HEK293 (cell line): ENCODE measurements around the gene NME3.

ENCODE experiments used
- BCL11B ChIP-seq: fragments of 450-650 bp; formaldehyde crosslinking; IDR thresholded peaks from 2 replicates; pipeline ENCODE4 v1.5.1; 2016; ENCODE audit warnings: low read depth, missing biosample characterization, missing genetic modification characterization
- SCRT1 ChIP-seq: fragments of 450-650 bp; formaldehyde crosslinking; IDR thresholded peaks from 2 replicates; pipeline ENCODE4 v1.5.1; 2016; ENCODE audit warnings: missing biosample characterization, missing genetic modification characterization, borderline replicate concordance
- ZBTB17 ChIP-seq: fragments of 450-650 bp; formaldehyde crosslinking; IDR thresholded peaks from 2 replicates; pipeline ENCODE4 v1.5.1; 2016; ENCODE audit warnings: missing biosample characterization, missing genetic modification characterization
- ZFP3 ChIP-seq: fragments of 450-650 bp; formaldehyde crosslinking; IDR thresholded peaks from 2 replicates; pipeline ENCODE4 v1.5.1; 2016; ENCODE audit warnings: low read depth, missing biosample characterization, missing genetic modification characterization
- ZFP69B ChIP-seq: fragments of 450-650 bp; formaldehyde crosslinking; IDR thresholded peaks from 2 replicates; pipeline ENCODE4 v1.5.1; 2016; ENCODE audit warnings: missing biosample characterization, missing genetic modification characterization
- ZNF133 ChIP-seq: fragments of 450-650 bp; formaldehyde crosslinking; IDR thresholded peaks from 2 replicates; pipeline ENCODE4 v1.5.1; 2016; ENCODE audit warnings: missing biosample characterization, missing genetic modification characterization
- ZNF2 ChIP-seq: fragments of 450-650 bp; formaldehyde crosslinking; IDR thresholded peaks from 2 replicates; pipeline ENCODE4 v1.5.1; 2016; ENCODE audit warnings: missing biosample characterization, missing genetic modification characterization
- ZNF211 ChIP-seq: fragments of 450-650 bp; formaldehyde crosslinking; IDR thresholded peaks from 2 replicates; pipeline ENCODE4 v1.5.1; 2016; ENCODE audit warnings: low read depth, missing biosample characterization, missing genetic modification characterization
- ZNF214 ChIP-seq: fragments of 450-650 bp; formaldehyde crosslinking; IDR thresholded peaks from 2 replicates; pipeline ENCODE4 v1.5.1; 2017; ENCODE audit warnings: missing biosample characterization, mild to moderate bottlenecking, missing genetic modification characterization, borderline replicate concordance
- ZNF394 ChIP-seq: fragments of 450-650 bp; formaldehyde crosslinking; IDR thresholded peaks from 2 replicates; pipeline ENCODE4 v1.5.1; 2016; ENCODE audit warnings: missing biosample characterization, missing genetic modification characterization, mild to moderate bottlenecking, moderate library complexity, borderline replicate concordance
- ZNF660 ChIP-seq: fragments of 450-650 bp; IDR thresholded peaks from 2 replicates; pipeline ENCODE4 v1.5.1; 2018; ENCODE audit warnings: missing biosample characterization, mild to moderate bottlenecking, missing genetic modification characterization
- ZNF768 ChIP-seq: fragments of 450-650 bp; formaldehyde crosslinking; IDR thresholded peaks from 2 replicates; pipeline ENCODE4 v1.5.1; 2018; ENCODE audit warnings: missing biosample characterization, mild to moderate bottlenecking, missing genetic modification characterization
- ZSCAN30 ChIP-seq: fragments of 450-650 bp; IDR thresholded peaks from 2 replicates; pipeline ENCODE4 v1.5.1; 2018; ENCODE audit warnings: missing biosample characterization, mild to moderate bottlenecking, missing genetic modification characterization, moderate library complexity
- TF ChIP-seq, protein P1 (sequence below): fragments of 450-650 bp; formaldehyde crosslinking; IDR thresholded peaks from 2 replicates; pipeline ENCODE4 v1.5.1; 2016; ENCODE audit warnings: missing biosample characterization, missing genetic modification characterization
- TF ChIP-seq, protein P2 (sequence below): fragments of 450-650 bp; IDR thresholded peaks from 2 replicates; pipeline ENCODE4 v1.5.1; 2018; ENCODE audit warnings: missing biosample characterization, mild to moderate bottlenecking, missing genetic modification characterization
- TF ChIP-seq, protein P3 (sequence below): fragments of 450-650 bp; formaldehyde crosslinking; IDR thresholded peaks from 2 replicates; pipeline ENCODE4 v1.5.1; 2016; ENCODE audit warnings: missing biosample characterization, missing genetic modification characterization
- TF ChIP-seq, protein P4 (sequence below): fragments of 450-650 bp; formaldehyde crosslinking; IDR thresholded peaks from 2 replicates; pipeline ENCODE4 v1.5.1; 2016; ENCODE audit warnings: missing biosample characterization, missing genetic modification characterization
- TF ChIP-seq, protein P5 (sequence below): fragments of 450-650 bp; formaldehyde crosslinking; IDR thresholded peaks from 2 replicates; pipeline ENCODE4 v1.5.1; 2017; ENCODE audit warnings: missing biosample characterization, missing genetic modification characterization
- TF ChIP-seq, protein P6 (sequence below): fragments of 450-650 bp; formaldehyde crosslinking; IDR thresholded peaks from 2 replicates; pipeline ENCODE4 v1.5.1; 2017; ENCODE audit warnings: missing biosample characterization, mild to moderate bottlenecking, missing genetic modification characterization, moderate library complexity
- TF ChIP-seq, protein P7 (sequence below): fragments of 450-650 bp; formaldehyde crosslinking; IDR thresholded peaks from 2 replicates; pipeline ENCODE4 v1.5.1; 2016; ENCODE audit warnings: missing biosample characterization, missing genetic modification characterization

NME3 gene

DNA sequence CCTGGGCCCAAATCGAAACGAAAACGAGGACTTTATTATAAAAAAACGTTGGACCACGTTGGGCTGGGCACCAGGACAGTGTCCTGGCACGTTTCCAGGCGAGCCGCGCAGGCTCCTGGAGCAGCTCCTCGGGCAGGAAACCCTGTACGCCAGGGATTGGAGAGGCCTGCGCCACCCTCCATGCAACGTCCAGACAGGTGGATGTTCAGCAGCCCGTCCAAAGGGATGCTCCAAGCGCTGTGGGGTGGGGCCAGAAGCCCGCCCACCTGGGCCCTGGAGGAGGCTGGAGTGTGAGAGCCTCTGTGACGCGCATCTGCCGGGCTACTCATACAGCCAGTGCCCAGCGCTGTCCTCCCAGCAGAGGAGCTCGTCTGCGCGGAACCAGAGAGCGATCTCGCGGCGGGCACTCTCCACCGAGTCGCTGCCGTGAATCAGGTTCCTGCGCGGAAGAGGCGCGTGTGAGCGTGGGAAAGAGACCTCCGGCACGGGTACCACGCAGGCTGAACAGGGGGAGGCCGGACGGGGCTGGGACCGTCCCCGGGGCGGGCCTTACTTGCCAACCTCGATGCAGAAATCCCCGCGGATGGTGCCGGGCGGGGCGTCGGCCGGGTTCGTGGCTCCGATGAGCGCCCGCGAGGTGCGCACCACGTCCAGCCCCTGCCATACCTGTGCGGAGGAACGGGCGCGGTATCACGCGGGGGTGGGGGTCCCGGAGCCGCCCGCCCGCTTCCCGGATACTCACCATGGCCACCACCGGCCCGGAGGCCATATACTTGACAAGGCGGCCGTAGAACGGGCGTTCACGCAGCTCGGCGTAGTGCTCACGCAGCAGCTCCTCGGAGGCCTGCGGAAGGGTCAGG, 785 bp downstream of the NME3 start (continued):
- TF ChIP-seq, protein P1, sequence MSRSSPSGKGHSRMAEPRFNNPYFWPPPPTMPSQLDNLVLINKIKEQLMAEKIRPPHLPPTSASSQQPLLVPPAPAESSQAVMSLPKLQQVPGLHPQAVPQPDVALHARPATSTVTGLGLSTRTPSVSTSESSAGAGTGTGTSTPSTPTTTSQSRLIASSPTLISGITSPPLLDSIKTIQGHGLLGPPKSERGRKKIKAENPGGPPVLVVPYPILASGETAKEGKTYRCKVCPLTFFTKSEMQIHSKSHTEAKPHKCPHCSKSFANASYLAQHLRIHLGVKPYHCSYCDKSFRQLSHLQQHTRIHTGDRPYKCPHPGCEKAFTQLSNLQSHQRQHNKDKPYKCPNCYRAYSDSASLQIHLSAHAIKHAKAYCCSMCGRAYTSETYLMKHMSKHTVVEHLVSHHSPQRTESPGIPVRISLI (tag by site-specific recombination), result no peak
- TF ChIP-seq BCL11B (tag by site-specific recombination) (no peak), ZNF394 (tag by site-specific recombination) (peak; percentile 74; the same call in 1 of the 2 replicates), ZNF214 (tag by site-specific recombination) (no peak), ZNF133 (tag by site-specific recombination) (no peak), ZFP3 (tag by site-specific recombination) (no peak), ZNF211 (tag by site-specific recombination) (no peak), ZNF660 (tag by site-specific recombination) (0 out of 2 replicates have a peak, but pooled peaks have one; percentile 15), SCRT1 (tag by site-specific recombination) (peak; percentile 68), ZSCAN30 (tag by site-specific recombination) (peak; percentile 11; the same call in 1 of the 2 replicates), ZBTB17 (tag by site-specific recombination) (peak; percentile 82), ZNF2 (tag by site-specific recombination) (peak; percentile 76), ZFP69B (tag by site-specific recombination) (peak; percentile 59), ZNF768 (tag by site-specific recombination) (no peak)
- TF ChIP-seq, protein P2, sequence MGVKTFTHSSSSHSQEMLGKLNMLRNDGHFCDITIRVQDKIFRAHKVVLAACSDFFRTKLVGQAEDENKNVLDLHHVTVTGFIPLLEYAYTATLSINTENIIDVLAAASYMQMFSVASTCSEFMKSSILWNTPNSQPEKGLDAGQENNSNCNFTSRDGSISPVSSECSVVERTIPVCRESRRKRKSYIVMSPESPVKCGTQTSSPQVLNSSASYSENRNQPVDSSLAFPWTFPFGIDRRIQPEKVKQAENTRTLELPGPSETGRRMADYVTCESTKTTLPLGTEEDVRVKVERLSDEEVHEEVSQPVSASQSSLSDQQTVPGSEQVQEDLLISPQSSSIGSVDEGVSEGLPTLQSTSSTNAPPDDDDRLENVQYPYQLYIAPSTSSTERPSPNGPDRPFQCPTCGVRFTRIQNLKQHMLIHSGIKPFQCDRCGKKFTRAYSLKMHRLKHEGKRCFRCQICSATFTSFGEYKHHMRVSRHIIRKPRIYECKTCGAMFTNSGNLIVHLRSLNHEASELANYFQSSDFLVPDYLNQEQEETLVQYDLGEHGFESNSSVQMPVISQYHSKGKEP, result peak; percentile 69; the same call in 1 of the 2 replicates
- TF ChIP-seq, protein P3, sequence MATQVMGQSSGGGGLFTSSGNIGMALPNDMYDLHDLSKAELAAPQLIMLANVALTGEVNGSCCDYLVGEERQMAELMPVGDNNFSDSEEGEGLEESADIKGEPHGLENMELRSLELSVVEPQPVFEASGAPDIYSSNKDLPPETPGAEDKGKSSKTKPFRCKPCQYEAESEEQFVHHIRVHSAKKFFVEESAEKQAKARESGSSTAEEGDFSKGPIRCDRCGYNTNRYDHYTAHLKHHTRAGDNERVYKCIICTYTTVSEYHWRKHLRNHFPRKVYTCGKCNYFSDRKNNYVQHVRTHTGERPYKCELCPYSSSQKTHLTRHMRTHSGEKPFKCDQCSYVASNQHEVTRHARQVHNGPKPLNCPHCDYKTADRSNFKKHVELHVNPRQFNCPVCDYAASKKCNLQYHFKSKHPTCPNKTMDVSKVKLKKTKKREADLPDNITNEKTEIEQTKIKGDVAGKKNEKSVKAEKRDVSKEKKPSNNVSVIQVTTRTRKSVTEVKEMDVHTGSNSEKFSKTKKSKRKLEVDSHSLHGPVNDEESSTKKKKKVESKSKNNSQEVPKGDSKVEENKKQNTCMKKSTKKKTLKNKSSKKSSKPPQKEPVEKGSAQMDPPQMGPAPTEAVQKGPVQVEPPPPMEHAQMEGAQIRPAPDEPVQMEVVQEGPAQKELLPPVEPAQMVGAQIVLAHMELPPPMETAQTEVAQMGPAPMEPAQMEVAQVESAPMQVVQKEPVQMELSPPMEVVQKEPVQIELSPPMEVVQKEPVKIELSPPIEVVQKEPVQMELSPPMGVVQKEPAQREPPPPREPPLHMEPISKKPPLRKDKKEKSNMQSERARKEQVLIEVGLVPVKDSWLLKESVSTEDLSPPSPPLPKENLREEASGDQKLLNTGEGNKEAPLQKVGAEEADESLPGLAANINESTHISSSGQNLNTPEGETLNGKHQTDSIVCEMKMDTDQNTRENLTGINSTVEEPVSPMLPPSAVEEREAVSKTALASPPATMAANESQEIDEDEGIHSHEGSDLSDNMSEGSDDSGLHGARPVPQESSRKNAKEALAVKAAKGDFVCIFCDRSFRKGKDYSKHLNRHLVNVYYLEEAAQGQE, result 0 out of 2 replicates have a peak, but pooled peaks have one; percentile 35
- TF ChIP-seq, protein P4, sequence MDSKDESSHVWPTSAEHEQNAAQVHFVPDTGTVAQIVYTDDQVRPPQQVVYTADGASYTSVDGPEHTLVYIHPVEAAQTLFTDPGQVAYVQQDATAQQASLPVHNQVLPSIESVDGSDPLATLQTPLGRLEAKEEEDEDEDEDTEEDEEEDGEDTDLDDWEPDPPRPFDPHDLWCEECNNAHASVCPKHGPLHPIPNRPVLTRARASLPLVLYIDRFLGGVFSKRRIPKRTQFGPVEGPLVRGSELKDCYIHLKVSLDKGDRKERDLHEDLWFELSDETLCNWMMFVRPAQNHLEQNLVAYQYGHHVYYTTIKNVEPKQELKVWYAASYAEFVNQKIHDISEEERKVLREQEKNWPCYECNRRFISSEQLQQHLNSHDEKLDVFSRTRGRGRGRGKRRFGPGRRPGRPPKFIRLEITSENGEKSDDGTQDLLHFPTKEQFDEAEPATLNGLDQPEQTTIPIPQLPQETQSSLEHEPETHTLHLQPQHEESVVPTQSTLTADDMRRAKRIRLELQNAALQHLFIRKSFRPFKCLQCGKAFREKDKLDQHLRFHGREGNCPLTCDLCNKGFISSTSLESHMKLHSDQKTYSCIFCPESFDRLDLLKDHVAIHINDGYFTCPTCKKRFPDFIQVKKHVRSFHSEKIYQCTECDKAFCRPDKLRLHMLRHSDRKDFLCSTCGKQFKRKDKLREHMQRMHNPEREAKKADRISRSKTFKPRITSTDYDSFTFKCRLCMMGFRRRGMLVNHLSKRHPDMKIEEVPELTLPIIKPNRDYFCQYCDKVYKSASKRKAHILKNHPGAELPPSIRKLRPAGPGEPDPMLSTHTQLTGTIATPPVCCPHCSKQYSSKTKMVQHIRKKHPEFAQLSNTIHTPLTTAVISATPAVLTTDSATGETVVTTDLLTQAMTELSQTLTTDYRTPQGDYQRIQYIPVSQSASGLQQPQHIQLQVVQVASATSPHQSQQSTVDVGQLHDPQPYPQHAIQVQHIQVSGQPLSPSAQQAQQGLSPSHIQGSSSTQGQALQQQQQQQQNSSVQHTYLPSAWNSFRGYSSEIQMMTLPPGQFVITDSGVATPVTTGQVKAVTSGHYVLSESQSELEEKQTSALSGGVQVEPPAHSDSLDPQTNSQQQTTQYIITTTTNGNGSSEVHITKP (tag by site-specific recombination), result peak; percentile 84
- TF ChIP-seq, protein P5, sequence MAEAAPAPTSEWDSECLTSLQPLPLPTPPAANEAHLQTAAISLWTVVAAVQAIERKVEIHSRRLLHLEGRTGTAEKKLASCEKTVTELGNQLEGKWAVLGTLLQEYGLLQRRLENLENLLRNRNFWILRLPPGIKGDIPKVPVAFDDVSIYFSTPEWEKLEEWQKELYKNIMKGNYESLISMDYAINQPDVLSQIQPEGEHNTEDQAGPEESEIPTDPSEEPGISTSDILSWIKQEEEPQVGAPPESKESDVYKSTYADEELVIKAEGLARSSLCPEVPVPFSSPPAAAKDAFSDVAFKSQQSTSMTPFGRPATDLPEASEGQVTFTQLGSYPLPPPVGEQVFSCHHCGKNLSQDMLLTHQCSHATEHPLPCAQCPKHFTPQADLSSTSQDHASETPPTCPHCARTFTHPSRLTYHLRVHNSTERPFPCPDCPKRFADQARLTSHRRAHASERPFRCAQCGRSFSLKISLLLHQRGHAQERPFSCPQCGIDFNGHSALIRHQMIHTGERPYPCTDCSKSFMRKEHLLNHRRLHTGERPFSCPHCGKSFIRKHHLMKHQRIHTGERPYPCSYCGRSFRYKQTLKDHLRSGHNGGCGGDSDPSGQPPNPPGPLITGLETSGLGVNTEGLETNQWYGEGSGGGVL (tag by site-specific recombination), result no peak; the same call in 1 of the 2 replicates
- TF ChIP-seq, protein P6, sequence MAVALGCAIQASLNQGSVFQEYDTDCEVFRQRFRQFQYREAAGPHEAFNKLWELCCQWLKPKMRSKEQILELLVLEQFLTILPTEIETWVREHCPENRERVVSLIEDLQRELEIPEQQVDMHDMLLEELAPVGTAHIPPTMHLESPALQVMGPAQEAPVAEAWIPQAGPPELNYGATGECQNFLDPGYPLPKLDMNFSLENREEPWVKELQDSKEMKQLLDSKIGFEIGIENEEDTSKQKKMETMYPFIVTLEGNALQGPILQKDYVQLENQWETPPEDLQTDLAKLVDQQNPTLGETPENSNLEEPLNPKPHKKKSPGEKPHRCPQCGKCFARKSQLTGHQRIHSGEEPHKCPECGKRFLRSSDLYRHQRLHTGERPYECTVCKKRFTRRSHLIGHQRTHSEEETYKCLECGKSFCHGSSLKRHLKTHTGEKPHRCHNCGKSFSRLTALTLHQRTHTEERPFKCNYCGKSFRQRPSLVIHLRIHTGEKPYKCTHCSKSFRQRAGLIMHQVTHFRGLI (tag by site-specific recombination), result peak; percentile 79; the same call in 1 of the 2 replicates
- TF ChIP-seq, protein P7, sequence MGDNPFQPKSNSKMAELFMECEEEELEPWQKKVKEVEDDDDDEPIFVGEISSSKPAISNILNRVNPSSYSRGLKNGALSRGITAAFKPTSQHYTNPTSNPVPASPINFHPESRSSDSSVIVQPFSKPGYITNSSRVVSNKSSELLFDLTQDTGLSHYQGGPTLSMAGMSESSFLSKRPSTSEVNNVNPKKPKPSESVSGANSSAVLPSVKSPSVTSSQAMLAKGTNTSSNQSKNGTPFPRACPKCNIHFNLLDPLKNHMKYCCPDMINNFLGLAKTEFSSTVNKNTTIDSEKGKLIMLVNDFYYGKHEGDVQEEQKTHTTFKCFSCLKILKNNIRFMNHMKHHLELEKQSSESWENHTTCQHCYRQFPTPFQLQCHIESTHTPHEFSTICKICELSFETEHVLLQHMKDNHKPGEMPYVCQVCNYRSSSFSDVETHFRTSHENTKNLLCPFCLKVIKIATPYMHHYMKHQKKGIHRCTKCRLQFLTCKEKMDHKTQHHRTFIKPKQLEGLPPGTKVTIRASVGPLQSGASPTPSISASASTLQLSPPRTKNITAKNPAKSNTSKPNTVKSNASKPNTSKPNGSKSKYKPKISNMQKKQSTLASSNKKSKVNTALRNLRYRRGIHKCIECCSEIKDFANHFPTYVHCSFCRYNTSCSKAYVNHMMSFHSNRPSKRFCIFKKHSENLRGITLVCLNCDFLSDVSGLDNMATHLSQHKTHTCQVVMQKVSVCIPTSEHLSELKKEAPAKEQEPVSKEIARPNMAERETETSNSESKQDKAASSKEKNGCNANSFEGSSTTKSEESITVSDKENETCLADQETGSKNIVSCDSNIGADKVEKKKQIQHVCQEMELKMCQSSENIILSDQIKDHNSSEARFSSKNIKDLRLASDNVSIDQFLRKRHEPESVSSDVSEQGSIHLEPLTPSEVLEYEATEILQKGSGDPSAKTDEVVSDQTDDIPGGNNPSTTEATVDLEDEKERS (tag by site-specific recombination), result no peak
